GM18873 (cell line): Measurements from ENCODE around the gene WNK1.
"Not testable (repeated sequence)": the region's sequence is repeated elsewhere in the genome, so short reads cannot be mapped to it uniquely, and the experiment has no call there.

ENCODE experiments used
- ATAC-seq: cut with Tn5 transposase; IDR thresholded peaks from one replicate; pipeline ENCODE4 v1.9.1; 2021; ENCODE audit warnings: mild to moderate bottlenecking, moderate library complexity, moderate number of reproducible peaks; ENCODE audit not compliant: unreplicated experiment, low FRiP score

WNK1 gene

GRCh38 chr12:751999-752694 lies at the start of gene WNK1:
Gene WNK1 (plus strand): TSS chr12:752579. CDS start chr12:753566, 987 bp downstream.
- ATAC-seq: peak; percentile 60

- no peak for ATAC-seq
Measured at GRCh38 chr12:704516-705242, 47.7 kb upstream of the WNK1 start.

- not testable (repeated sequence) for ATAC-seq
Measured at GRCh38 chr12:708084-708483, 44.3 kb upstream of the WNK1 start.

- no peak for ATAC-seq
Measured at GRCh38 chr12:709455-710020, 42.8 kb upstream of the WNK1 start.

- no peak for ATAC-seq
Measured at GRCh38 chr12:712172-712863, 40.1 kb upstream of the WNK1 start.

GRCh38 chr12:713281-713875 lies 39.0 kb upstream of the WNK1 start:
- ATAC-seq: no peak

- ATAC-seq: no peak
Measured at GRCh38 chr12:716506-716905, 35.9 kb upstream of the WNK1 start.

- no peak for ATAC-seq
Measured at GRCh38 chr12:718756-719102, 33.6 kb upstream of the WNK1 start.

GRCh38 chr12:720231-720941 lies 32.0 kb upstream of the WNK1 start:
- no peak for ATAC-seq

- ATAC-seq: no peak
Measured at GRCh38 chr12:724194-724855, 28.1 kb upstream of the WNK1 start.

- no peak for ATAC-seq
Measured at GRCh38 chr12:725076-725475, 27.3 kb upstream of the WNK1 start.

GRCh38 chr12:726281-727140 lies 25.9 kb upstream of the WNK1 start:
- no peak for ATAC-seq

GRCh38 chr12:727321-727720 lies 25.1 kb upstream of the WNK1 start:
- no peak for ATAC-seq

GRCh38 chr12:728781-729180 lies 23.6 kb upstream of the WNK1 start:
- no peak for ATAC-seq

- no peak for ATAC-seq
Measured at GRCh38 chr12:729221-729620, 23.2 kb upstream of the WNK1 start.

GRCh38 chr12:730550-730949 lies 21.8 kb upstream of the WNK1 start:
- no peak for ATAC-seq

- ATAC-seq: no peak
Measured at GRCh38 chr12:737122-737739, 15.1 kb upstream of the WNK1 start.

GRCh38 chr12:738712-739111 lies 13.7 kb upstream of the WNK1 start:
- no peak for ATAC-seq
